HL-60 (cell line): Measurements from ENCODE around the gene PAPOLA.

ENCODE experiments used
- DNase-seq, 2 experiments: peaks; one replicate each; pipeline ENCODE4 v3.0.0-alpha.2; 2010 to 2020; ENCODE audit warnings: low read depth in 1 of 2, low spot score in 1 of 2
- H3K27ac ChIP-seq: fragments of 250-450 bp; sonication (Bioruptor Pico); replicated peaks from 2 replicates; pipeline ENCODE4 v1.5.1; 2020; ENCODE audit warnings: mild to moderate bottlenecking, moderate library complexity
- H3K27me3 ChIP-seq: fragments of 250-450 bp; sonication (Bioruptor Pico); 2 replicates; pipeline ENCODE4 v1.5.1; 2021; ENCODE audit warnings: mild to moderate bottlenecking, moderate library complexity; ENCODE audit not compliant: insufficient read depth, poor library complexity, severe bottlenecking
- H3K4me3 ChIP-seq: replicated peaks from 2 replicates; pipeline ENCODE4 v1.5.1; 2011; ENCODE audit warnings: mild to moderate bottlenecking, control low read depth, low read length; ENCODE audit not compliant: insufficient read depth
- CTCF ChIP-seq: IDR thresholded peaks from one replicate; pipeline ENCODE4 v1.5.1; 2011; ENCODE audit warnings: low read length, control low read depth, inconsistent platforms; ENCODE audit not compliant: insufficient read depth
- GABPA ChIP-seq: IDR thresholded peaks from 2 replicates; pipeline ENCODE4 v1.6.1; 2012; ENCODE audit warnings: low read depth
- POLR2AphosphoS5 ChIP-seq: IDR thresholded peaks from 2 replicates; pipeline ENCODE4 v1.6.1; 2012; ENCODE audit warnings: low read depth
- SPI1 ChIP-seq: IDR thresholded peaks from 2 replicates; pipeline ENCODE4 v1.6.1; 2012; ENCODE audit warnings: low read depth, mild to moderate bottlenecking, borderline replicate concordance
- TF ChIP-seq, protein P1 (sequence below): IDR thresholded peaks from 2 replicates; pipeline ENCODE4 v1.6.1; 2012; ENCODE audit warnings: low read depth; ENCODE audit not compliant: insufficient replicate concordance

The PAPOLA gene

GRCh38 chr14:96573473-96574100 is 71.4 kb downstream of the PAPOLA start:
- DNase-seq, result no peak
- TF ChIP-seq, protein P1, sequence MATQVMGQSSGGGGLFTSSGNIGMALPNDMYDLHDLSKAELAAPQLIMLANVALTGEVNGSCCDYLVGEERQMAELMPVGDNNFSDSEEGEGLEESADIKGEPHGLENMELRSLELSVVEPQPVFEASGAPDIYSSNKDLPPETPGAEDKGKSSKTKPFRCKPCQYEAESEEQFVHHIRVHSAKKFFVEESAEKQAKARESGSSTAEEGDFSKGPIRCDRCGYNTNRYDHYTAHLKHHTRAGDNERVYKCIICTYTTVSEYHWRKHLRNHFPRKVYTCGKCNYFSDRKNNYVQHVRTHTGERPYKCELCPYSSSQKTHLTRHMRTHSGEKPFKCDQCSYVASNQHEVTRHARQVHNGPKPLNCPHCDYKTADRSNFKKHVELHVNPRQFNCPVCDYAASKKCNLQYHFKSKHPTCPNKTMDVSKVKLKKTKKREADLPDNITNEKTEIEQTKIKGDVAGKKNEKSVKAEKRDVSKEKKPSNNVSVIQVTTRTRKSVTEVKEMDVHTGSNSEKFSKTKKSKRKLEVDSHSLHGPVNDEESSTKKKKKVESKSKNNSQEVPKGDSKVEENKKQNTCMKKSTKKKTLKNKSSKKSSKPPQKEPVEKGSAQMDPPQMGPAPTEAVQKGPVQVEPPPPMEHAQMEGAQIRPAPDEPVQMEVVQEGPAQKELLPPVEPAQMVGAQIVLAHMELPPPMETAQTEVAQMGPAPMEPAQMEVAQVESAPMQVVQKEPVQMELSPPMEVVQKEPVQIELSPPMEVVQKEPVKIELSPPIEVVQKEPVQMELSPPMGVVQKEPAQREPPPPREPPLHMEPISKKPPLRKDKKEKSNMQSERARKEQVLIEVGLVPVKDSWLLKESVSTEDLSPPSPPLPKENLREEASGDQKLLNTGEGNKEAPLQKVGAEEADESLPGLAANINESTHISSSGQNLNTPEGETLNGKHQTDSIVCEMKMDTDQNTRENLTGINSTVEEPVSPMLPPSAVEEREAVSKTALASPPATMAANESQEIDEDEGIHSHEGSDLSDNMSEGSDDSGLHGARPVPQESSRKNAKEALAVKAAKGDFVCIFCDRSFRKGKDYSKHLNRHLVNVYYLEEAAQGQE, result no peak
- TF ChIP-seq POLR2AphosphoS5 (no peak), SPI1 (no peak), CTCF (no peak), GABPA (no peak)
- H3K27me3 ChIP-seq, result no peaks in the 10 kb centered on the region
- no peak overlapping the region for H3K4me3 ChIP-seq
- H3K27ac ChIP-seq, result no peak overlapping the region

- no peaks in the 10 kb centered on the region for H3K27me3 ChIP-seq
- no peak for DNase-seq
- no peak overlapping the region for H3K4me3 ChIP-seq
- no peak overlapping the region for H3K27ac ChIP-seq
- TF ChIP-seq CTCF (no peak), GABPA (no peak), SPI1 (no peak), POLR2AphosphoS5 (no peak; the same call in 1 of the 2 replicates)
- TF ChIP-seq, protein P1, result no peak
These were observed 72.0 kb downstream of the PAPOLA start for GRCh38 chr14:96574171-96574632.

GRCh38 chr14:96574633-96575632 is 72.8 kb downstream of the PAPOLA start:
- no peak overlapping the region for H3K4me3 ChIP-seq
- H3K27ac ChIP-seq, result no peak overlapping the region
- DNase-seq, result no peak
- TF ChIP-seq, protein P1, result no peak
- TF ChIP-seq POLR2AphosphoS5, result no peak
- no peak for TF ChIP-seq CTCF
- no peak for TF ChIP-seq SPI1
- no peak for TF ChIP-seq GABPA
- no peaks in the 10 kb centered on the region for H3K27me3 ChIP-seq
